ENCODE measurements around the gene PCDHGA3.

GRCh38 chr5:141356950-141357349 lies 13.3 kb downstream of the PCDHGA3 start:
- TF ChIP-seq CTCF (IDR thresholded peaks at IDR 0.05) (no peak), JAZF1 (CRISPR knock-in tag; IDR thresholded peaks at IDR 0.05) (no peak), CREM (CRISPR knock-in tag; IDR thresholded peaks at IDR 0.05) (no peak), E2F4 (CRISPR knock-in tag; IDR thresholded peaks at IDR 0.05; ENCODE audit: borderline replicate concordance, low read depth) (no peak), KAT7 (CRISPR knock-in tag; IDR thresholded peaks at IDR 0.05; ENCODE audit: borderline replicate concordance) (no peak), E2F1 (CRISPR knock-in tag; IDR thresholded peaks at IDR 0.05) (no peak), MLX (CRISPR knock-in tag; IDR thresholded peaks at IDR 0.05) (no peak)
